H9 (cell line): ENCODE results near the gene DNAJC21. TPM values are rescaled to one million over a fixed set of nuclear protein-coding genes. Genes with fewer than 3 reads are reported as not detected.

Experiments used
- DNase-seq: peaks from one replicate; pipeline ENCODE4 v3.0.0-alpha.2; 2017
- H2AFZ ChIP-seq: one replicate; pipeline ENCODE4 v1.6.1; 2013; ENCODE audit warnings: mild to moderate bottlenecking, low read length, control low read depth, moderate library complexity
- H2AK5ac ChIP-seq: 2 replicates; pipeline ENCODE4 v1.6.1; 2013; ENCODE audit warnings: low read length, control low read depth, mixed read lengths; ENCODE audit not compliant: insufficient read length
- H2BK120ac ChIP-seq: one replicate; pipeline ENCODE4 v1.6.1; 2013; ENCODE audit warnings: low read depth, mild to moderate bottlenecking, low read length, control low read depth, inconsistent platforms; ENCODE audit not compliant: poor library complexity, severe bottlenecking
- H2BK12ac ChIP-seq: 2 replicates; pipeline ENCODE4 v1.6.1; 2013; ENCODE audit warnings: low read length, control low read depth, mixed read lengths, low read depth; ENCODE audit not compliant: insufficient read length
- H2BK15ac ChIP-seq: 2 replicates; pipeline ENCODE4 v1.6.1; 2013; ENCODE audit warnings: low read depth, low read length, control low read depth
- H2BK20ac ChIP-seq: one replicate; pipeline ENCODE4 v1.6.1; 2013; ENCODE audit warnings: low read depth, mild to moderate bottlenecking, low read length, control low read depth, inconsistent platforms; ENCODE audit not compliant: poor library complexity, severe bottlenecking
- H2BK5ac ChIP-seq: 2 replicates; pipeline ENCODE4 v1.6.1; 2013; ENCODE audit warnings: low read length, control low read depth, mixed read lengths; ENCODE audit not compliant: insufficient read length
- H3K14ac ChIP-seq: 2 replicates; pipeline ENCODE4 v1.6.1; 2013; ENCODE audit warnings: low read length, control low read depth; ENCODE audit not compliant: insufficient read depth
- H3K18ac ChIP-seq: 2 replicates; pipeline ENCODE4 v1.6.1; 2013; ENCODE audit warnings: low read depth, mild to moderate bottlenecking, mixed read lengths, low read length, control low read depth; ENCODE audit not compliant: insufficient read length
- H3K23ac ChIP-seq: 2 replicates; pipeline ENCODE4 v1.6.1; 2013; ENCODE audit warnings: low read length, control low read depth, mixed read lengths, low read depth; ENCODE audit not compliant: insufficient read length
- H3K23me2 ChIP-seq: 2 replicates; pipeline ENCODE4 v1.6.1; 2013; ENCODE audit warnings: low read depth, mild to moderate bottlenecking, mixed read lengths, low read length, control low read depth; ENCODE audit not compliant: insufficient read length, poor library complexity, severe bottlenecking
- H3K27ac ChIP-seq: 2 replicates; pipeline ENCODE4 v1.5.1; 2013; ENCODE audit warnings: low read length, control low read depth, mixed read lengths, low read depth; ENCODE audit not compliant: insufficient read length
- H3K27me3 ChIP-seq: 2 replicates; pipeline ENCODE4 v1.6.1; 2013; ENCODE audit warnings: low read length, control low read depth, inconsistent platforms; ENCODE audit not compliant: insufficient read depth
- H3K4ac ChIP-seq: 2 replicates; pipeline ENCODE4 v1.6.1; 2013; ENCODE audit warnings: low read depth, mild to moderate bottlenecking, control low read depth, inconsistent platforms, low read length, moderate library complexity
- H3K4me1 ChIP-seq: 2 replicates; pipeline ENCODE4 v1.6.1; 2013; ENCODE audit warnings: low read length, control low read depth, inconsistent platforms; ENCODE audit not compliant: insufficient read depth
- H3K4me2 ChIP-seq: 2 replicates; pipeline ENCODE4 v1.6.1; 2013; ENCODE audit warnings: low read length, control low read depth, mixed read lengths; ENCODE audit not compliant: insufficient read length, insufficient read depth
- H3K56ac ChIP-seq: 2 replicates; pipeline ENCODE4 v1.6.1; 2013; ENCODE audit warnings: low read depth, mild to moderate bottlenecking, mixed read lengths, low read length, control low read depth; ENCODE audit not compliant: insufficient read length
- H3K79me1 ChIP-seq: 2 replicates; pipeline ENCODE4 v1.6.1; 2013; ENCODE audit warnings: low read depth, mild to moderate bottlenecking, moderate library complexity, low read length, control low read depth, inconsistent platforms; ENCODE audit not compliant: insufficient read depth, poor library complexity, severe bottlenecking
- H3K79me2 ChIP-seq: 2 replicates; pipeline ENCODE4 v1.6.1; 2013; ENCODE audit warnings: low read length, control low read depth, inconsistent platforms; ENCODE audit not compliant: insufficient read depth
- H3K9ac ChIP-seq: 2 replicates; pipeline ENCODE4 v1.6.1; 2013; ENCODE audit warnings: low read length, control low read depth, mixed read lengths; ENCODE audit not compliant: insufficient read length; ENCODE audit errors: extremely low read depth
- H3K9me3 ChIP-seq: one replicate; pipeline ENCODE4 v1.6.1; 2013; ENCODE audit warnings: low read depth, low read length, inconsistent platforms; ENCODE audit not compliant: control insufficient read depth
- H3T11ph ChIP-seq: one replicate; pipeline ENCODE4 v1.6.1; 2013; ENCODE audit warnings: mild to moderate bottlenecking, low read length, control low read depth, inconsistent platforms
- H4K20me1 ChIP-seq: one replicate; pipeline ENCODE4 v1.6.1; 2013; ENCODE audit not compliant: control insufficient read depth, insufficient read length, insufficient read depth
- H4K5ac ChIP-seq: 2 replicates; pipeline ENCODE4 v1.6.1; 2013; ENCODE audit warnings: low read depth, mild to moderate bottlenecking, mixed read lengths, low read length, control low read depth; ENCODE audit not compliant: insufficient read length
- H4K8ac ChIP-seq: replicated peaks from 2 replicates; pipeline ENCODE4 v1.6.1; 2013; ENCODE audit warnings: low read length, control low read depth, mixed read lengths, low read depth; ENCODE audit not compliant: insufficient read length
- H4K91ac ChIP-seq: 2 replicates; pipeline ENCODE4 v1.6.1; 2013; ENCODE audit warnings: low read depth, mild to moderate bottlenecking, moderate library complexity, mixed read lengths, low read length, control low read depth; ENCODE audit not compliant: insufficient read length
- H3K27ac Mint-ChIP-seq, 3 experiments: 2 replicates in 2 of 3; 3 replicates in 1 of 3; pipeline ENCODE4 v1.8.0; 2020 to 2021; ENCODE audit warnings: mixed read lengths in 3 of 3, mild to moderate bottlenecking in 1 of 3, moderate library complexity in 1 of 3
- H3K27me3 Mint-ChIP-seq: 2 replicates; pipeline ENCODE4 v1.8.0; 2021; ENCODE audit warnings: low read depth, mild to moderate bottlenecking, moderate library complexity, mixed read lengths
- H3K36me3 Mint-ChIP-seq, 3 experiments: 2 replicates in 2 of 3; 3 replicates in 1 of 3; pipeline ENCODE4 v1.8.0; 2020 to 2021; ENCODE audit warnings: low read depth in 3 of 3, mixed read lengths in 3 of 3; ENCODE audit not compliant: insufficient read depth in 1 of 3
- H3K4me1 Mint-ChIP-seq, 2 experiments: 2 replicates each; pipeline ENCODE4 v1.8.0; 2020; ENCODE audit warnings: mixed read lengths in 2 of 2
- H3K4me3 Mint-ChIP-seq, 2 experiments: 2 replicates in 1 of 2; 3 replicates in 1 of 2; pipeline ENCODE4 v1.8.0; 2020 to 2021; ENCODE audit warnings: mild to moderate bottlenecking in 2 of 2, mixed read lengths in 2 of 2, moderate library complexity in 1 of 2
- H3K9me3 Mint-ChIP-seq, 2 experiments: 2 replicates in 1 of 2; 3 replicates in 1 of 2; pipeline ENCODE4 v1.8.0; 2020; ENCODE audit warnings: mild to moderate bottlenecking in 2 of 2, mixed read lengths in 2 of 2, moderate library complexity in 1 of 2
- WGBS: extraction: QIAGEN DNeasy Blood & Tissue Kit; methylation state at CpG from one replicate; pipeline ENCODE4 v1.1.7; 2013; ENCODE audit warnings: missing lambda C conversion rate, low lambda C conversion rate, mixed read lengths; ENCODE audit not compliant: insufficient read length; ENCODE audit errors: extremely low coverage; 5-methylcytosine and 5-hydroxymethylcytosine counted together
- total RNA-seq: library from RNA; stranded (reverse); gene quantifications from 2 replicates; pipeline ENCODE4 v1.2.1, GENCODE V29; 2021
- TF ChIP-seq, protein P1 (sequence below): fragments of 200-600 bp; sonication (generic); conservative IDR thresholded peaks from 3 replicates; pipeline ENCODE4 v1.8.0; 2021; ENCODE audit warnings: antibody characterized with exemption, mild to moderate bottlenecking

Gene DNAJC21
- total RNA-seq, 1 experiment from 2014 or later: 50.4 TPM

GRCh38 chr5:34996261-34996660, 66.9 kb downstream of the DNAJC21 start:
- Histone ChIP-seq H3K14ac (no peak overlapping the region), H3K9me3 (no peaks in the 10 kb centered on the region), H2AFZ (no peak overlapping the region), H3K4me2 (no peak overlapping the region), H3K4me1 (no peaks in the 10 kb centered on the region), H2BK5ac (no peak overlapping the region), H3K79me2 (no peaks in the 10 kb centered on the region), H3K27me3 (no peaks in the 10 kb centered on the region), H2BK20ac (no peak overlapping the region), H4K5ac (no peak overlapping the region), H2BK15ac (no peak overlapping the region), H2BK12ac (no peak overlapping the region), H3K9ac (no peak overlapping the region), H3T11ph (no peak overlapping the region), H3K27ac (no peak overlapping the region), H3K4ac (no peak overlapping the region), H3K18ac (no peak overlapping the region), H3K56ac (no peak overlapping the region), H3K23ac (no peak overlapping the region), H4K91ac (no peak overlapping the region), H4K20me1 (no peaks in the 10 kb centered on the region), H3K23me2 (no peaks in the 10 kb centered on the region), H4K8ac (no peak overlapping the region), H3K79me1 (no peaks in the 10 kb centered on the region), H2BK120ac (no peak overlapping the region), H2AK5ac (no peak overlapping the region)
- DNase-seq: no peak
- no CpG with 5 or more reads among the region's 2 CpGs for WGBS
- TF ChIP-seq, protein P1, sequence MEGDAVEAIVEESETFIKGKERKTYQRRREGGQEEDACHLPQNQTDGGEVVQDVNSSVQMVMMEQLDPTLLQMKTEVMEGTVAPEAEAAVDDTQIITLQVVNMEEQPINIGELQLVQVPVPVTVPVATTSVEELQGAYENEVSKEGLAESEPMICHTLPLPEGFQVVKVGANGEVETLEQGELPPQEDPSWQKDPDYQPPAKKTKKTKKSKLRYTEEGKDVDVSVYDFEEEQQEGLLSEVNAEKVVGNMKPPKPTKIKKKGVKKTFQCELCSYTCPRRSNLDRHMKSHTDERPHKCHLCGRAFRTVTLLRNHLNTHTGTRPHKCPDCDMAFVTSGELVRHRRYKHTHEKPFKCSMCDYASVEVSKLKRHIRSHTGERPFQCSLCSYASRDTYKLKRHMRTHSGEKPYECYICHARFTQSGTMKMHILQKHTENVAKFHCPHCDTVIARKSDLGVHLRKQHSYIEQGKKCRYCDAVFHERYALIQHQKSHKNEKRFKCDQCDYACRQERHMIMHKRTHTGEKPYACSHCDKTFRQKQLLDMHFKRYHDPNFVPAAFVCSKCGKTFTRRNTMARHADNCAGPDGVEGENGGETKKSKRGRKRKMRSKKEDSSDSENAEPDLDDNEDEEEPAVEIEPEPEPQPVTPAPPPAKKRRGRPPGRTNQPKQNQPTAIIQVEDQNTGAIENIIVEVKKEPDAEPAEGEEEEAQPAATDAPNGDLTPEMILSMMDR: no peak
- peaks cover 0 to 7% (median 0%) of the 10 kb centered on the region in 3 experiments; a peak in 1 of 7 replicates for H3K36me3 Mint-ChIP-seq
- no peak overlapping the region for H3K4me3 Mint-ChIP-seq
- no peak overlapping the region for H3K27ac Mint-ChIP-seq
- H3K4me1 Mint-ChIP-seq: no peaks in the 10 kb centered on the region; a peak in 1 of 4 replicates
- peaks cover 0 to 3% of the 10 kb centered on the region in 2 experiments; a peak in 2 of 5 replicates for H3K9me3 Mint-ChIP-seq
- peaks cover 1% of the 10 kb centered on the region; the same call in 1 of the 2 replicates for H3K27me3 Mint-ChIP-seq
